BE2C (cell line): ENCODE data around the gene GPC6.

Experiments used
- DNase-seq: peaks from one replicate; pipeline ENCODE4 v3.0.0-alpha.2; 2020
- H3K27me3 ChIP-seq: fragments of 250-450 bp; sonication (Bioruptor Pico); 2 replicates; pipeline ENCODE4 v1.5.1; 2020; ENCODE audit warnings: mild to moderate bottlenecking
- H3K36me3 ChIP-seq: fragments of 250-450 bp; sonication (Bioruptor Pico); 2 replicates; pipeline ENCODE4 v1.5.1; 2020; ENCODE audit warnings: mild to moderate bottlenecking
- H3K4me1 ChIP-seq: fragments of 250-450 bp; sonication (Bioruptor Pico); 2 replicates; pipeline ENCODE4 v1.5.1; 2020
- H3K4me3 ChIP-seq: 2 replicates; pipeline ENCODE4 v1.5.1; 2011; ENCODE audit warnings: low read depth, low read length
- H3K9me3 ChIP-seq: fragments of 250-450 bp; sonication (Bioruptor Pico); 2 replicates; pipeline ENCODE4 v1.5.1; 2020
- TF ChIP-seq, protein P1 (sequence below): IDR thresholded peaks from 2 replicates; pipeline ENCODE4 v1.5.1; 2012; ENCODE audit warnings: mild to moderate bottlenecking, low read depth, low read length

The GPC6 gene

GRCh38 chr13:93227280-93227877 lies 772 bp downstream of the GPC6 start:
- no peaks in the 10 kb centered on the region for H3K9me3 ChIP-seq
- no peaks in the 10 kb centered on the region for H3K27me3 ChIP-seq
- TF ChIP-seq, protein P1, sequence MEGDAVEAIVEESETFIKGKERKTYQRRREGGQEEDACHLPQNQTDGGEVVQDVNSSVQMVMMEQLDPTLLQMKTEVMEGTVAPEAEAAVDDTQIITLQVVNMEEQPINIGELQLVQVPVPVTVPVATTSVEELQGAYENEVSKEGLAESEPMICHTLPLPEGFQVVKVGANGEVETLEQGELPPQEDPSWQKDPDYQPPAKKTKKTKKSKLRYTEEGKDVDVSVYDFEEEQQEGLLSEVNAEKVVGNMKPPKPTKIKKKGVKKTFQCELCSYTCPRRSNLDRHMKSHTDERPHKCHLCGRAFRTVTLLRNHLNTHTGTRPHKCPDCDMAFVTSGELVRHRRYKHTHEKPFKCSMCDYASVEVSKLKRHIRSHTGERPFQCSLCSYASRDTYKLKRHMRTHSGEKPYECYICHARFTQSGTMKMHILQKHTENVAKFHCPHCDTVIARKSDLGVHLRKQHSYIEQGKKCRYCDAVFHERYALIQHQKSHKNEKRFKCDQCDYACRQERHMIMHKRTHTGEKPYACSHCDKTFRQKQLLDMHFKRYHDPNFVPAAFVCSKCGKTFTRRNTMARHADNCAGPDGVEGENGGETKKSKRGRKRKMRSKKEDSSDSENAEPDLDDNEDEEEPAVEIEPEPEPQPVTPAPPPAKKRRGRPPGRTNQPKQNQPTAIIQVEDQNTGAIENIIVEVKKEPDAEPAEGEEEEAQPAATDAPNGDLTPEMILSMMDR: no peak; the same call in 1 of the 2 replicates
- no peaks in the 10 kb centered on the region for H3K4me1 ChIP-seq
- H3K4me3 ChIP-seq: peak overlapping the region; percentile 92
- DNase-seq: peak; percentile 68
- H3K36me3 ChIP-seq: no peaks in the 10 kb centered on the region

DNA sequence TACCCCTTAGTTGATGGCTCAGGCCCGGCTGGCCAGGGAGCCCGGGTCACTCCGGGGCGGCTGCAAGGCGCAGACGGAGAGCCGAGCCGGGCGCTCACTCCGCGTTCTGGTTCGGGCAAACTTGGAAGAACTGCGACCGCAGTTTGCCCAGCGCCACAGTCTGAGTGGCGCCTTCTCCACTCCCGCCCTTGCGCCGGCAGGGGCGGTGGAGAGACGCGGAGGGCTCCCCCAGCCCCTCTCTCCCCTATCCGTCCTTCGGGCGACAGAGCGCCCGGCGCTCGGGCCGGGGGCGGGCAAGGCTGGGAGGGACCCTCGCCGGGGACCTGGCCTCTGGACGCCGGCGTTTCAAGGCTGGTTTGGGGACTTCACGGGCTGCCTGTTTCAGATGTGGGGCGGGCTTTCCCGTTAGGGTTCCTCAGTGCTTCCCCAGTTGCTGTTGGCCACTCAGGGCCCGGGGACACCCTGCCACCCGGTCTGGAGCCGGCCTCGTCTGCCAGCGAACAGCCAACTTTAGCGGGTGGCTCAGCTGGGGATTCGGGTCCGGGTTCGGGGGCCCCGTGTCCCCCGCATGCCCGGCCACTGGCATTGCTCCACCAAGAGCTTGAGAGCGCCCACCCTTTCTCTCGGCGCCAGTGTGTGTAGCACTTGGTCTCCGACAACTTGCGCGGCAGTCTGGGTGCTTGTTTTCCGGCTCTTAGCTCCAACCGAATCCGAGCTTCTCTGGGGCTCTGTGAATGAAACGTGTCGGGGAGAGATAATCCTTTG lies 1.5 kb downstream of the GPC6 start:
- H3K36me3 ChIP-seq: no peaks in the 10 kb centered on the region
- TF ChIP-seq, protein P1: peak; percentile 63
- no peaks in the 10 kb centered on the region for H3K9me3 ChIP-seq
- H3K4me1 ChIP-seq: no peaks in the 10 kb centered on the region
- DNase-seq: peak; percentile 87
- peak overlapping the region; percentile 92 for H3K4me3 ChIP-seq
- H3K27me3 ChIP-seq: no peaks in the 10 kb centered on the region

DNA sequence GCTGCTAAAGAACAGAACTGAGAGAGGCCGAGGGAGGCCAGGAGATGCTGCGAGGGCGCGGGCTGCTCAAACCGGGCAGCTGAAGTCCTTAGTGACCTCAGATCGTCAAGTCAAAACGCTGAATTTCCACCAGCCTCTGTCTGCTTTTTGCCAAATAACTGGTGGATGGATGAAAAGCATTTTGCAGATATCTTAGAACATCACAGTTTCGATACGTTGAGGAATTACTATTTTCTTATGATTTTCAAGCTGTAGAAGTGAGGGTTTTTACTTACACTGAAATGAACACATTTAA lies 2.0 kb downstream of the GPC6 start:
- DNase-seq: no peak
- H3K4me1 ChIP-seq: no peaks in the 10 kb centered on the region
- no peaks in the 10 kb centered on the region; the same call in 1 of the 2 replicates for H3K9me3 ChIP-seq
- TF ChIP-seq, protein P1: no peak
- H3K27me3 ChIP-seq: no peaks in the 10 kb centered on the region
- H3K4me3 ChIP-seq: peak overlapping the region; percentile 92
- no peaks in the 10 kb centered on the region for H3K36me3 ChIP-seq

GRCh38 chr13:93230261-93230855 lies 3.8 kb downstream of the GPC6 start:
- TF ChIP-seq, protein P1: no peak
- Histone ChIP-seq H3K36me3 (no peaks in the 10 kb centered on the region), H3K4me1 (no peaks in the 10 kb centered on the region), H3K27me3 (no peaks in the 10 kb centered on the region), H3K9me3 (no peaks in the 10 kb centered on the region; the same call in 1 of the 2 replicates), H3K4me3 (peak overlapping the region; percentile 92; the same call in 1 of the 2 replicates)
- no peak for DNase-seq

GRCh38 chr13:93231867-93232266 lies 5.3 kb downstream of the GPC6 start:
- H3K4me1 ChIP-seq: no peaks in the 10 kb centered on the region
- H3K9me3 ChIP-seq: no peaks in the 10 kb centered on the region; the same call in 1 of the 2 replicates
- no peak overlapping the region for H3K4me3 ChIP-seq
- TF ChIP-seq, protein P1: no peak
- H3K27me3 ChIP-seq: no peaks in the 10 kb centered on the region
- DNase-seq: no peak
- peaks cover 3% of the 10 kb centered on the region; the same call in 1 of the 2 replicates for H3K36me3 ChIP-seq

- peaks cover 5% of the 10 kb centered on the region for H3K9me3 ChIP-seq
- no peak for DNase-seq
- TF ChIP-seq, protein P1: peak; percentile 48
Measured at GRCh38 chr13:93233997-93234416, 7.4 kb downstream of the GPC6 start.

More at GRCh38 chr13:93233997-93234416, 7.4 kb downstream of the GPC6 start:
- Histone ChIP-seq H3K27me3 (no peaks in the 10 kb centered on the region), H3K4me1 (no peaks in the 10 kb centered on the region), H3K4me3 (no peak overlapping the region), H3K36me3 (peaks cover 3% of the 10 kb centered on the region; the same call in 1 of the 2 replicates)
